ENCODE measurements around the gene LIN52.

Gene LIN52

GRCh38 chr14:74084277-74085046 is at the start of gene LIN52, which contains the start of gene ALDH6A1:
TSS of gene LIN52 (plus strand) at chr14:74084956. CDS start at chr14:74084975, 19 bp downstream.
TSS of gene ALDH6A1 (minus strand) at chr14:74084453. CDS start at chr14:74084394, 59 bp downstream.
- peak; percentile 100 for DNase-seq

DNA sequence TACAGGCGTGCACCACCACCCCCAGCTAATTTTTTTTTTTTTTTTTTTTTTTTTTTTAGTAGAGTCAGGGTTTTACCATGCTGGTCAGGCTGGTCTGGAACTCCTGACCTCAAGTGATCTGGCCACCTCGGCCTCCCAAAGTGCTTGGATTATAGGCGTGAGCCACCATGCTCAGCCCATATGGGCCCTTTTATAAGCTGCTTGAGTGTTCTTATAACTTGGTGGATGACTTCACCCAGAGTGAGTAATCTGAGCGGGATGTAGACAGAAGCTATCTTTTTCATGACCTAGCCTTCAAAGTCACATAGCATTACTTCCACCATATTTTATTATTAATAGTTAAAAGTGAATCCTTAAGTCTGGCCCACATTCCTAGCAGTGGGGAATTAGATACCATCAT is 49.2 kb upstream of the LIN52 start:
- no peak for DNase-seq

- no peak for DNase-seq
Observed at GRCh38 chr14:74038020-74038859, 46.5 kb upstream of the LIN52 start.

- DNase-seq = no peak
Observed at GRCh38 chr14:74042296-74042695, 42.5 kb upstream of the LIN52 start.

GRCh38 chr14:74045522-74045921 is 39.2 kb upstream of the LIN52 start:
- DNase-seq = no peak

GRCh38 chr14:74048281-74048680 is 36.5 kb upstream of the LIN52 start:
- DNase-seq = no peak

DNA sequence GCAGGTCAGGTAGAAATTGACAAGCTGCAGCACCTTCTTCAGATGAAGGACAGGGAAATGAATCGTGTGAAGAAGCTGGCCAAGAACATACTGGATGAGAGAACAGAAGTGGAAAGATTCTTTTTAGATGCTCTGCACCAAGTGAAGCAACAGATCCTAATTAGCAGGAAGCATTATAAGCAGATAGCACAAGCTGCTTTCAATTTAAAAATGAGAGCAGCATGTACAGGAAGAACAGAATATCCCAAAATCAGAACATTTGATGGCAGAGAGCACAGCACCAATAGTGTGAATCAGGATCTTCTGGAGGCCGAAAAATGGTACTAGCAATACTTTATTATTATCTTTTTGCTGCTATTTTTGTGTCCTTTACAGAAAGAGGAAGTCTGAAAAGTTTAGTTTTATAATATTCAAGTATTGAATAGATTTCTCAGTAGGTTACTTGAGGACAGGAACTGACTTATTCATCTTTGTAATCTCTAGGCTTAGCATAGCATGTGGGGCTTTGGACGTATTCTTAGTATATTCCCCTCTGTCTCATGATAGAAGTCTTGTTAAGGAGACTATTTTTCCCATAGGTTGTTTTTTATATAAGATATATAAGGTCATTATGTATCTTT is 34.8 kb upstream of the LIN52 start:
- no peak for DNase-seq

DNA sequence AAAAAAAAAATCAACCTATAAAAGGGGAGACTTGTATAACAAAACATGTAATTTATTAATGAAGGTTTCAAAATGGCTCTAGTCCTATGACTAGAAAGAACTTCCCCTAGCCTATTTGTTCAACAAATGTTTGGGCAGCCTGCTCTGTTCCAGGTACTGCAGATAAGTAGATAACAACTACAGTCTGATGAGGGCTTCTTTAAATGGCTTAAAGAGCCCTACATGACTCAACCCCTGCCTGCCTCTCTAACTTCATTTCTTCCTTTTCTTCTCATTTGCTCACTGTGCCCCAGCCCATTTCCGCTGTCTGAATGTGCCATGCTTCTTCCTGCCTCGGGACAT is 22.0 kb upstream of the LIN52 start:
- DNase-seq = no peak

DNA sequence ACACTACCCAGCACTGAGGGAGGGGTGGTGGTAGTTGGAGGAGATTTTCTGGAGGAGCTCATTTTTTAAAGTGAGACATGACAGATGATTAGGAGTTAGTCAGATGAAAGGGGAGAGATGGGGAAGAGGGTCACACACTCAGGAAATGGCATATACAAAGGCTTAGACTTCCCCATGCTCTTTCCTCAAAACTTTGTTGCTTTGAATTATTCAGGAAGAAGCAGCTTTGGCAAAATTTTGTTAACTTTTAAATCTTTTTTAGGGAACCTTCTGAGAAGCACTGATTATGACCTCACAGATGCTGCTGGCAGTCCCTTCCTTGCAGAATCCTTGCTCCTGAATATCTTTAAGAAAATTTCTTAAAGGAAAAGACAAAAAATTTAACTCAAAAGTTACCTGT is 20.3 kb upstream of the LIN52 start:
- no peak for DNase-seq

DNA sequence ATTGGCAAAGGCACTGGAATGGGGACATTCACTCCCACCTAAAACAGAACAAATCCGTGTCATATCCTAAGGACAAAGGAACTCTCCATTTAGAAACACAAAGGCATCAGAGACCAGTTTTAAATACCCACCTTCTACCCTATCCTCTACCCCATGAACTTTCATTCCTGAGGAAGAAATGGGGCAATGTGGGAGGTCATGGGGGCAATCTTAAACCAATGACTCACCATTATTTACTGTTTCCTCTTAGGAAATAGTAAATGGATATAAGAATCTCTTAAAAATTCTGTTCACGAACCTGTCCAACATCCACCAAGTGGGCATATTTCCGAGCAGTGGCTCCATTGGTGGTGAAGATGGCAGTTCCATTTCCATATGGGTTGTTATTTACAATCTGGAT is 19.9 kb upstream of the LIN52 start:
- DNase-seq = no peak

GRCh38 chr14:74065746-74066575 is 18.8 kb upstream of the LIN52 start:
- DNase-seq = no peak

- DNase-seq = no peak
Observed at GRCh38 chr14:74077401-74077800, 7.4 kb upstream of the LIN52 start.

DNA sequence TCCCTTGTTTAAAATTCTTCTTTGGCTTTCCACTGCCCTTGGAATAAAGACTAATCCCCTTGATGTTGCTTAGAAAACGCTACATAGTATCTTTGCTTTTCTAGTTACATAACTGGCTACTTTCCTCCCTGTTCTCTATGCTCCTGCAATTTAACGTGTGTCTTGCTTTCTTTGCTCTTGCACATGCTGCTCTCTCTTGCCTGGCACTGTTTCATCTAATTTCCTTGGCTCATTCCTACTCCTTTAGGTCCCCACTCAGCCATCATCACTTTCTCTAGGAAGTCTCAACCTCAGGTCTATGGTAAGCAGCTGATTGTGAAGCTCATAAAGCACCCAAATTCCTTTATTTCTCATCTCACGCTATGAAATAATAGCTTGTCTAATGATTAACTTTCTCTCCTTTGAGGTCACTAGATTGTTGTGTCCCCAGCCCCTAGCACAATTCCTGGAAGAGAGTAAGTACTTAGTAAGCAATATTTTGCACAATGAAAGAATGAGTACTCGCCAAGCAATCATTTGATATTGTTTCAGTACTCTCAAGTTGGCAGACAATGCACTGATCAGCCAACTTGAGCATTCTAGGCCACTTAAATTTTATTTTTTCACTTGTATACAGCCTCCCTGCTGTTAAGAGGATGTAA is 3.8 kb upstream of the LIN52 start:
- no peak for DNase-seq

DNA sequence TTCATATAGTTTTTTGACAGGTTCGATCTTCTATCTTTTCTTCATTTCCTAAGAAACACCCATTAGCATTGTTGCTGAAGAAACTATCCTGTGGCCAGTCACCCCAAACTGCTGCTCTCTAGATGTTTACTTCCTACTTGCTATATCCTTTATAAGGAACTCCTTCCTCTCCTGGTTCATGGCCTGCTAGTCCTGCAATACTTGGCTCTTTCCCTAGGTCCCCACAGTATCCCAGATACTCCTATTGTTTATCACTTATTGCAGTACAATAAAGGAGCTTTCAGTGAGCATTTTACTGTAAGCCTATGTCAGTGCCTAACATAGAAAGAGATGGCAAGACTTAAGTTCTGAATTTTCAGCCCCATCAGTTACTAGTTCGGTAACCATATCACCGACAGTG is 3.3 kb upstream of the LIN52 start:
- no peak for DNase-seq

DNA sequence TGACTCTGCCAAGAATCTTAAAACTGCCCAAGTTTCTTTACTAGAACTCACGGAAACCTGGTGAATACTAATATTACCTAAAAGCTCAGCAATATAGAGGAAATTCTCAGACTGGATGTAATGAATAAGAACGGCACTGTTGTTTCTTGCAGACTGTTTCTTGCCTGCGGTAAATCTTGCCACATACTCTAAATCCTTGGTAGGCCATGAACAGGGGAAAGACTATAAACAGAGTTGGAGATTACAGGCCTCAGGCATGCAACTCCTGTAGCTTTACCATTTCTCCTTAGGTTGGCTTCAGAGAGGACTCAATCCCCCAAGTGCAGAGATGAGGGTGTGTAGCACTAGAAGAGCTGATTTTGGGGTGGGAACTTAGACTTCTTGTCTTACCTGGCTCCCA is 1.6 kb upstream of the LIN52 start:
- no peak for DNase-seq

DNA sequence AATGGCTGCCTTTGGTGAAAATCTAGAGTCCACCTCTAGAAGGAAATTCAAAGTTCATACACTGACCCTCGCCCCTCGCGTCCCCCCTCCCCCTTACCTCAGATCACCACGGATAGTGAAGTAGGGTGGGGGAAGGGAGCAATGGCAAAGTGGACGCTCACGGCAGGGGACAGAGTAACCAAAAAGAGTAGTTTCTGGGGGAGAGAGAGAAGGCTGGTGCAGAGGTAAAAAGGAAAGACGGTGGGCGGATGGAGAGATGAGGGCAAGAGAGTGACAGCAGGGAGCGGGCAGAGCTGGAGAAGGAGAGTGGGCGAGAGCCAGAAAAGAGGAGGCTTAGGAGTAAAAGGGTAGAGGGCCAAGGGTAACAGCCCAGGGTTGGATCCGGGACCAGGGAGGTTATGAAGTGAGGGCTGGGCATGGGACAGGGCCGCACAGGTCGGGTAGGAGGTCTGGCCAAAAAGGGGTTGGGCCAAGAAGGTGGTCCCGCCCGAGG is 926 bp upstream of the LIN52 start:
- no peak for DNase-seq

DNA sequence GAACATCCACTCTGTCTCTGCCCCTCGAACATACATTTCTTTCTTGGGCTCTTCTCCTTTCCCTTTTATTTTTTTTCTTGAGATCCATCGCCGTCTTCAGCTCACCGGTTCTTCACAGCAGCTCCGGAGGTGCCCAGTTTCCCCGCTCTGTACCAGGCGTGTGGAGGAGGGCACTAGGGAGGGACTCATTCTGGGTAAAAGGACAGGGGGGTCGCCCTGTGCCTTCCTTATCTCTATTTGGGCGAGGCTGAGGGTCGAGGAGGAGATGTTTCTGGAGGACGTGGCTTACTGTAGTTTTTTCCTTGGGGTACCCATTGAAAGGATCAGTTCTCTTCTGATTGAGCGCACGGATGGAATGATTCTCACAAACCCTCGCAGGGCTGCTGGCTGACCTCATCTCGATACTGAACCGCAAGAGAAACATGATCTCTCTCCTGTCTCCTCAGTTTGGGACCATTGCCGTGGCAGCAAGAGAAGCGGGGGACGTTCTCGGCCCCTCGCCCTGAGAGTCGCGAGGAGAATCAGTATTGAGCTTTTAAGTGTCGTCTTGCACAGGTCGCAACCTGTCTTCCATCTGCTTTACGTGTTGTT is 386 bp downstream of the LIN52 start:
- DNase-seq = no peak

GRCh38 chr14:74085828-74086227 is 1.1 kb downstream of the LIN52 start:
- DNase-seq = no peak

GRCh38 chr14:74089251-74090020 is 4.7 kb downstream of the LIN52 start:
- no peak for DNase-seq

GRCh38 chr14:74105381-74105780 is 20.6 kb downstream of the LIN52 start:
- no peak for DNase-seq

- DNase-seq = no peak
Observed at GRCh38 chr14:74109369-74109768, 24.6 kb downstream of the LIN52 start.
